Activated naive CD8-positive, alpha-beta T cell treated with anti-CD3 and anti-CD28 coated beads, Interleukin-2, amount 10 ng/mL, durations not matched to agents 7 days and 5 days (primary cell): ENCODE measurements around the gene XAB2. TPM values are rescaled to one million over a fixed set of nuclear protein-coding genes. Genes with fewer than 3 reads are reported as not detected.

Source experiments
- ATAC-seq: fragments of 150-1000 bp; cut with Tn5 transposase; one replicate; pipeline ENCODE4 v1.10.0; 2021; ENCODE audit warnings: low read depth, moderate library complexity
- POLR2A ChIA-PET: fragments of 350-600 bp; sonication (Branson Sonifier 250); formaldehyde crosslinking; loops from one replicate; lab custom pipeline; 2021; ENCODE audit warnings: antibody characterized with exemption; lab: Charles Lee
- DNase-seq: peaks from one replicate; pipeline ENCODE4 v3.0.0; 2021
- H3K27ac Mint-ChIP-seq: one replicate; pipeline ENCODE4 v1.8.0; 2022; ENCODE audit warnings: mild to moderate bottlenecking, mixed read lengths
- H3K27me3 Mint-ChIP-seq: one replicate; pipeline ENCODE4 v1.8.0; 2022; ENCODE audit warnings: mild to moderate bottlenecking, moderate library complexity, mixed read lengths
- H3K36me3 Mint-ChIP-seq: one replicate; pipeline ENCODE4 v1.8.0; 2021; ENCODE audit warnings: mild to moderate bottlenecking, mixed read lengths
- H3K4me1 Mint-ChIP-seq: one replicate; pipeline ENCODE4 v1.8.0; 2021; ENCODE audit warnings: mixed read lengths
- H3K4me3 Mint-ChIP-seq: one replicate; pipeline ENCODE4 v1.8.0; 2022; ENCODE audit warnings: mild to moderate bottlenecking, moderate library complexity, mixed read lengths
- H3K9me3 Mint-ChIP-seq: one replicate; pipeline ENCODE4 v1.8.0; 2021; ENCODE audit warnings: mixed read lengths
- total RNA-seq, 2 experiments: library from RNA; stranded (reverse); gene quantifications; one replicate each; pipeline ENCODE4 v1.2.3, GENCODE V29; 2021

Gene XAB2
- total RNA-seq, 2 experiments from 2014 or later: 53.5 to 58.1 TPM

- peaks cover 12% of the 10 kb centered on the region for H3K36me3 Mint-ChIP-seq
- ATAC-seq: peak; percentile 9
- POLR2A ChIA-PET: interaction anchor here (0.6 to 2.2 kb wide), 9 partner anchors 8 to 115 kb away, joined by 3 to 11 read pairs (median 6); partner anchors contain the start of genes MCOLN1, PET100 and TRAPPC5
- no peak for DNase-seq
- no peaks in the 10 kb centered on the region for H3K27me3 Mint-ChIP-seq
- peaks cover 15% of the 10 kb centered on the region for H3K4me1 Mint-ChIP-seq
- peak overlapping the region; percentile 86 for H3K4me3 Mint-ChIP-seq
- H3K27ac Mint-ChIP-seq: peak overlapping the region; percentile 82
- H3K9me3 Mint-ChIP-seq: no peaks in the 10 kb centered on the region
These were observed 8.3 kb upstream of the XAB2 start for GRCh38 chr19:7637374-7638256.

- no peaks in the 10 kb centered on the region for H3K27me3 Mint-ChIP-seq
- peaks cover 12% of the 10 kb centered on the region for H3K36me3 Mint-ChIP-seq
- peak within 1 kb of the TSS; percentile 86 for H3K4me3 Mint-ChIP-seq
- ATAC-seq: peak; percentile 92
- peaks cover 15% of the 10 kb centered on the region for H3K4me1 Mint-ChIP-seq
- peak within 1 kb of the TSS; percentile 93 for H3K27ac Mint-ChIP-seq
- H3K9me3 Mint-ChIP-seq: no peaks in the 10 kb centered on the region
- peak; percentile 97 for DNase-seq
- POLR2A ChIA-PET: interaction anchor here (1.0 to 2.2 kb wide), 8 partner anchors 7 to 114 kb away, joined by 4 to 11 read pairs (median 6); partner anchors contain the start of genes MCOLN1, PET100 and TRAPPC5
These were observed 7.5 kb upstream of the XAB2 start, which contains the start of gene STXBP2 for GRCh38 chr19:7636691-7637373. Gene STXBP2 (plus strand): TSS chr19:7637110. CDS start chr19:7637150, 40 bp downstream.

- Mint-ChIP-seq H3K4me1 (peaks cover 18% of the 10 kb centered on the region), H3K27ac (peak overlapping the region; percentile 93), H3K9me3 (no peaks in the 10 kb centered on the region), H3K36me3 (peaks cover 12% of the 10 kb centered on the region), H3K27me3 (no peaks in the 10 kb centered on the region), H3K4me3 (peak overlapping the region; percentile 86)
- POLR2A ChIA-PET: interaction anchor here (1.2 kb wide), 1 partner anchor 16 kb away, joined by 3 read pairs; no protein-coding TSS in a partner anchor
- DNase-seq (no peak), ATAC-seq (no peak)
These were observed 7.0 kb upstream of the XAB2 start for GRCh38 chr19:7636317-7636690.

- H3K27me3 Mint-ChIP-seq: no peaks in the 10 kb centered on the region
- POLR2A ChIA-PET: interaction anchor here (0.6 to 1.2 kb wide), 2 partner anchors 16 to 40 kb away, joined by 3 to 4 read pairs; no protein-coding TSS in a partner anchor
- DNase-seq (no peak), ATAC-seq (no peak)
- peak overlapping the region; percentile 8 for H3K27ac Mint-ChIP-seq
- peaks cover 22% of the 10 kb centered on the region for H3K4me1 Mint-ChIP-seq
- peaks cover 12% of the 10 kb centered on the region for H3K36me3 Mint-ChIP-seq
- peak overlapping the region; percentile 67 for H3K4me3 Mint-ChIP-seq
- H3K9me3 Mint-ChIP-seq: no peaks in the 10 kb centered on the region
These were observed 6.3 kb upstream of the XAB2 start for GRCh38 chr19:7635670-7636069.

GRCh38 chr19:7633698-7634097 lies 4.4 kb upstream of the XAB2 start, which contains the start of gene PCP2:
Gene PCP2 (minus strand): TSS chr19:7633719. CDS start chr19:7633457, 262 bp downstream.
- Mint-ChIP-seq H3K4me3 (no peak within 1 kb of the TSS), H3K4me1 (peaks cover 24% of the 10 kb centered on the region), H3K36me3 (peaks cover 4% of the 10 kb centered on the region), H3K27ac (no peak within 1 kb of the TSS), H3K9me3 (no peaks in the 10 kb centered on the region), H3K27me3 (no peaks in the 10 kb centered on the region)
- POLR2A ChIA-PET: no interaction called here
- ATAC-seq: no peak
- no peak for DNase-seq

- Mint-ChIP-seq H3K27ac (no peak overlapping the region), H3K4me3 (no peak overlapping the region), H3K27me3 (no peaks in the 10 kb centered on the region), H3K4me1 (peaks cover 33% of the 10 kb centered on the region), H3K36me3 (peaks cover 6% of the 10 kb centered on the region), H3K9me3 (no peaks in the 10 kb centered on the region)
- no peak for DNase-seq
- POLR2A ChIA-PET: no interaction called here
- no peak for ATAC-seq
These were observed 3.2 kb upstream of the XAB2 start for GRCh38 chr19:7632340-7633203.

- Mint-ChIP-seq H3K9me3 (no peaks in the 10 kb centered on the region), H3K4me3 (no peak overlapping the region), H3K27me3 (no peaks in the 10 kb centered on the region), H3K27ac (no peak overlapping the region), H3K36me3 (peaks cover 6% of the 10 kb centered on the region), H3K4me1 (peaks cover 32% of the 10 kb centered on the region)
- ATAC-seq (no peak), DNase-seq (no peak)
- POLR2A ChIA-PET: no interaction called here
These were observed 2.2 kb upstream of the XAB2 start for GRCh38 chr19:7631577-7631976.

- ATAC-seq (no peak), DNase-seq (no peak)
- H3K4me1 Mint-ChIP-seq: peaks cover 28% of the 10 kb centered on the region
- H3K36me3 Mint-ChIP-seq: peaks cover 8% of the 10 kb centered on the region
- no peaks in the 10 kb centered on the region for H3K9me3 Mint-ChIP-seq
- no peaks in the 10 kb centered on the region for H3K27me3 Mint-ChIP-seq
- peak overlapping the region; percentile 100 for H3K27ac Mint-ChIP-seq
- POLR2A ChIA-PET: interaction anchor here (0.8 to 2.5 kb wide), 11 partner anchors 16 to 283 kb away, joined by 3 to 16 read pairs (median 4); partner anchors contain the start of genes MCOLN1, RETN and TRAPPC5
- H3K4me3 Mint-ChIP-seq: peak overlapping the region; percentile 98
These were observed 595 bp downstream of the XAB2 start for GRCh38 chr19:7628589-7629311.

GRCh38 chr19:7627166-7627565 lies 2.2 kb downstream of the XAB2 start:
- Mint-ChIP-seq H3K27me3 (no peaks in the 10 kb centered on the region), H3K36me3 (peaks cover 11% of the 10 kb centered on the region), H3K4me3 (no peak overlapping the region), H3K27ac (no peak overlapping the region), H3K9me3 (no peaks in the 10 kb centered on the region), H3K4me1 (peaks cover 28% of the 10 kb centered on the region)
- DNase-seq (no peak), ATAC-seq (no peak)
- POLR2A ChIA-PET: interaction anchor here (0.6 kb wide), 1 partner anchor 89 kb away, joined by 4 read pairs; no protein-coding TSS in a partner anchor

- ATAC-seq (no peak), DNase-seq (no peak)
- no peak overlapping the region for H3K27ac Mint-ChIP-seq
- POLR2A ChIA-PET: no interaction called here
- peaks cover 23% of the 10 kb centered on the region for H3K4me1 Mint-ChIP-seq
- H3K4me3 Mint-ChIP-seq: no peak overlapping the region
- H3K27me3 Mint-ChIP-seq: no peaks in the 10 kb centered on the region
- H3K36me3 Mint-ChIP-seq: peaks cover 15% of the 10 kb centered on the region
- no peaks in the 10 kb centered on the region for H3K9me3 Mint-ChIP-seq
These were observed 3.5 kb downstream of the XAB2 start for GRCh38 chr19:7625763-7626372.

- no peak overlapping the region for H3K27ac Mint-ChIP-seq
These were observed 4.5 kb downstream of the XAB2 start for GRCh38 chr19:7624810-7625209.

More at GRCh38 chr19:7624810-7625209, 4.5 kb downstream of the XAB2 start:
- no peaks in the 10 kb centered on the region for H3K27me3 Mint-ChIP-seq
- ATAC-seq: no peak
- no peak overlapping the region for H3K4me3 Mint-ChIP-seq
- POLR2A ChIA-PET: no interaction called here
- peaks cover 15% of the 10 kb centered on the region for H3K36me3 Mint-ChIP-seq
- DNase-seq: no peak
- H3K4me1 Mint-ChIP-seq: peaks cover 15% of the 10 kb centered on the region
- no peaks in the 10 kb centered on the region for H3K9me3 Mint-ChIP-seq
